IPS-NIHi11 (cell line): Measurements from ENCODE around the gene GTF3C1.

ENCODE experiments used
- DNase-seq: peaks from one replicate; pipeline ENCODE4 v3.0.0; 2012; ENCODE audit warnings: mixed read lengths, low spot score

GTF3C1 gene

DNA sequence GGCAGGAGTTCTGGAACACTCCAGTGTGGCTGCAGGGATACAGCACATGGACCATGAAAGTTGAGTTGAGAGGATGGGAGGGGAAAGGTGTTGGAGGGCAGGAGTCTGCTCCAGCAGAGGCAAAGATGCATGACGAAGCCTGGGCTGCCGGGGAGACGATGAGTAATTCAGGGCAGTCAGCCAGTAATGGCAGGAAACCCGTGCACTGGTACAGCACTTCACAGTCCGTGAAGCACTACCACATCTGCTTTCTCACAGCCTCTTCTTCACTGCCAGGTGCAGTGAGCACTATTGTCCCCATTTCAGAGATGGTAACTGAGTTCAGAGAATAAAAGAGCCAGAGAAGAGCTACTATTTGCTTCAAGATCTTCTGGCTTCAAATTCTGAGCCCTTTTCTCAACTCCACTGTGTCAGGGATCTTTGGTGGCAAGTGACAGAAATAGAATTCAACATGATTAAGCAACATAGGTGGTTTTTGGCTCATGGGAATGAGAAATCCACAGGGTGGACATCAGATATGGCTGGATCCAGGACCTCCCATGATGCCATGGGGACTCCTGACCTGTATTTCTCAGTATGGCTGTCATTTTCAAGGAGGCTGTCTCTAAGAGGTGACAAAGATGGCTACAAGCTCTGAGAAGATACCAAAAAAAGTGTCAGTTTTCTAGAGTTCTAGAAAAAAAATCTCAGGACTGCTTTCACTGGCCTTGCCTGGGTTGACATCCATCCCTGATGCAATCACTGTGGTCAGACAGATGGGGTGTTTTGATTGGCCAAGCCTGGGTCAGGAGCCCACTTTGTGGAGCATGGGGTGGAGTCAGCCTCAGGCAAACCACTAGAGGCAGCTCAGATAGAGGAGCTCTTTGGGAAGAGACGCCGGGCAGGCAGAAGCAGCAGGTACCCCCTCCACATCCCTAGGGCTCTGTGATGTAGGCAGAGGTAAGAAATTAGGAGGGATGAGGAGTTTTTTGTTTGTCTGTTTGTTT is 123.0 kb downstream of the GTF3C1 start:
- peak; percentile 69 for DNase-seq

DNA sequence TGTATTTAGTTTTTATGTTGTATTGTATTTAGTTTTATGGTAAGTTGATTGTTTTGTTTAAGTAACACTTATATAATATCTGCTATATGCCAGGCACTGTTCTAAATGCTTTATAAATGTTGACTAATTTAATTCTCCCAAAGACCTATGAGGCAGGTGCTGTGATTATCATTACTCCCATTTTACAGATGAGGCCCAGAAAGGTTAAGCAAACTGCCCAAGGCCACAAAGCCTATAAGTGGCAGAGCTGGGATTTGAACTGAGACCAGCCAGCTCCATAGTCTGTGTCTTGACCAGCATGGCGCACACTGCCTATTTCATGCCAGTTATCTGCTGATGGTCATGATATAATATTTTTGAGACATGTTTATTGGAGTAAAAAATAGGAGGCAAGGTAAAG is 123.8 kb downstream of the GTF3C1 start:
- DNase-seq: no peak

DNA sequence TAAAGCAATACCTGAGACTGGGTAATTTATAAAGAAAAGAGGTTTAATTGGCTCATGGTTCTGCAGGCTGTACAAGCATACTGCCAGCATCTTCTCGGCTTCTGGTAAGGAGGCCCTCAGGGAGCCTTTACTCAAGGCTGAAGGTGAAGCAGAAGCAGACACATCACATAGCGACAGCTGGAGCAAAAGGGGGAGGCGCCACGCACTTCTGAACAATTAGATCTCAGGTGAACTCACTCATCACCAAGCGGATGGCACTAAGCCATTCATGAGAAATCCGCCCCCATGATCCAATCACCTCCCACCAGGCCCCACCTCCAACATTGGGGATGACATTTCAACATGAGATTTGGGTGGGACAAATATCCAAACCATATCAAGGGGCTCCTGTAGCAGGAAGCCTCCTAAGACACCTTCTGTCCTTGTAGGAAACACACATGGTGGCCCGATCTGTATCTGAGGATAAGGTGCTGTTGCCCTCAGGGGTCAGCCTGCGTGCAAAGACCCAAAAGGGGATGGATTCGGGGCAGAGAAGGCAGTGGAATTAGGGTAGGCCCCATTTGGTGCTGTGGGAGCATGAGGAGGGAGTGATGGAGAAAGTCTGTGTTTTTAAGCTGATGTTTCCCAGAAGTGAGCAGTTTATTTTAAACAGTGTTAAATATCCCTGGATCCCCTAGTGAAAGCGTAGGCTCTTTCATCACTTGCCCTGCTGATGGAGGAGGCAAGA is 124.8 kb downstream of the GTF3C1 start:
- no peak for DNase-seq

DNA sequence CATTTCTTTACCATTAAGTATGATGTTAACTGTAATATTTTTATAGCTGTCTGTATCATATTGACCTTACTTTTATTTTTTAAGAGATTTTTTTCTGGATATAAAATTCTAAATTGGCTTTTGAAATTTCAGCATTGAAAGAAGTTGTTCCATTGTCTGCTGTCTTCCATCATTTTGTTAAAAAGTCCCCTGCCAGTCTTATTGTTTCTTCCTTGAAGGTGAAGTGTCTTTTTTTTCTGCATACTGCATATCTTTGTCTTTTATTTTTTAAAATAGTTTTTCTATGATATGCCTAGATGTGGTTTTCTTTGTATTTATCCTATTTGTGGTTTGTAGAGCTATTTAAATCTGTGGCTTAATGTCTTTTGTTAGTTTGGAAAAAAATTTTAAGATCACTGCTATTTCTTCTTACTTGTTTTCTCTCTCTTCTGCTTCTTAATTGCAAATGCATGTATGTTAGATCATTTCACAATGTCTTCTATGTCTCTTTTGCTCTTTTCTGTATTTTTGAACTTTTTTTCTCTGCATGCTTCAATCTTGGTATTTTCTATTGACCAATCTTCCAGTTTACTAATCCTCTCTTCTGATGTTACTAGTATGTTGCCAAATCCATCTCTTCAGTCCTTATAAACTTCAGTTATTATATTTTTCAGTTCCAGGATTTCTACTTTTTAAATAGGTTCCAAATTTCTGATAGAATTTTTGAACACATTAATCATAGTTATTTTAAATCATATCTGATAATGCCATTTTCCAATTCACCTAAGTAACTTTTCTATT is 127.6 kb downstream of the GTF3C1 start:
- no peak for DNase-seq

DNA sequence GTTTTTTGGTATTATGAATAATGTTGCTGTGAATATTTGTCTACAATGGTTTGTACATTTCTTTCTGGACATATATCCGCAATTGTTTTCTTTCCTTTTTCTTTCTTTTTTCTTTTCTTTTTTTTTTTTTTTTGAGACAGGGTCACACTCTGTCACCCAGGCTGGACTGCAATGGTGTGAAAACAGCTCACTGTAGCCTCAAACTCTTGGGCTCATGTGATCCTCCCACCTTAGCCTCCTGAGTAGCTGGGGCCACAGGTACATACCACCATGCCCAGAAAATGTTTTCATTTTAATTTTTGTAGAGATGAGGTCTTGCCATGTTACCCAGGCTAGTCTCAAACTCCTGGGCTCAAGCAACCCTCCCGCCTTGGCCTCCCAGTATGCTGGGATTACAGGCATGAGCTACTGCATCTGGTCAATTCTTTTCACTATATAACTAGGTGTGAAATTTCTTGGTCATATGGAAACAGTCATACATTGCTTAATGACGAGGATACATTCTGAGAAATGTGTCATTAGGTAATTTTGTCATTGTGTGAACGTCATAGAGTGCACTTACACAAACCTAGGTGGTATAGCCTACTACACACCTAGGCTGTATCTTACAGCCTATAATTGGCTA is 132.6 kb downstream of the GTF3C1 start:
- no peak for DNase-seq

DNA sequence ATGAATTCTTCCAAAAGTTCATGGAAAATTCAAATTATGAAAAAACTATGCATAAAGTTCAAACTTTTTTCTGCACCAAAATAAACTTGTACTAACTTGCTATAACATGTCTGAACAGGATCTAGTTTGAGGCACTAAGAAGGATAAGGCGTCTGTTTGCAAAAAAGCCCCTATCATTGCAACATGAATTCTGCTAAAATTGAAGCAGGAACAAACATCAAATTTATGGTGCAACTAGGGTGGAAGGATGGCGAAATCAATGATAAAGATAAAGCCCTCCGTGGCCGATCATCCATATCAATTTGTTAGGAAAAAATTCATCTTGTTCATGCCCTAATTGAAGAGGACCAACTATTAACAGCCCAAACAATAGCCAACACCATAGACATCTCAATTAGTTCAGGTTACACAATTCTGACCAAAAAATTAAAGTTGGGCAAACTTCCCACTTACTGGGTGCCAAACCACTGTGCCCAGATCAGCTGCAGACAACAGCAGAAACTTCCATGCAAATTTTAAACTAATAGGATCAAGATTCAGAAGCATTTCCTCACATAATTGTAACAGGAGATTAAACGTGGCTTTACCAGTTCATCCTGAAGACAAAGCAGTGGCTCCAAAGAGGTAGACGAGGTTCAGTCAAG is 134.8 kb downstream of the GTF3C1 start:
- DNase-seq: no peak

DNA sequence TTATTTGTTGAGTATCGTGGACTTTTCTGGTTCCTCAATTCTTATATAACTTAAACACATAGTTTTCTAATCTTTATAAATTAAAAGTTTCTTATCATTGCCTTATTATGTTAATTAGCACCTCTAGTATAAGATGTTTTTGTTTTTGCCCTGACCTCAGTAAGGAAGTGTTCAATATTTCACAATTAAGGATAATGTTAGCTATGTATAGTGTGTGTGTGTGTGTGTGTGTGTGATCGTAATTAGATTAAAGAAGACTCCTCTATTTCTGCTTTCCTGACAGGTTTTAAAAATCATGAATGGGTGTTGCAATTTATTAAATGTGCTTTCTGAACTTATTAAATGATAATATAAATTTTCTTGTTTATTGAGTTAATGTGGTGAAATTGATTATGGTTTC is 135.8 kb downstream of the GTF3C1 start:
- DNase-seq: no peak

DNA sequence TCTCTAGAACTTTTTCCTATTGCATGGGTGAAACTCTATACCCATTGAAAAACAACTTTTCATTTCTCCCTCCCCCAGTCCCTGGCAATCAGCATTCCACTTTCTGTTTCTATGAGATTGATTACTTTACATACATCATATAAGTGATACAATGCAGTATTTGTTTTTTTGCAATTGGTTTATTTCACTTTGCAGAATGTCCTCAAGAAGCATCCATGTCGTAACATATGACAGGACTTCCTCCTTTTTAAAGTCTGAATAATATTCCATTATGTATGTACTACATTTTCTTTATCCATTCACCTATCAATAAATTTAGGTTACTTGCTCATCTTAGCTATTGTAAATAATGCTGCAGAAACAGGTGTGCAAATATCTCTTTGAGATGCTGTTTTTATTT is 139.0 kb downstream of the GTF3C1 start:
- no peak for DNase-seq
